GM19193 (cell line): ENCODE data around the gene MGLL.

Experiments
- POLR2A ChIP-seq: IDR thresholded peaks from 4 replicates; pipeline ENCODE4 v1.6.1; 2011; ENCODE audit not compliant: insufficient read depth, insufficient read length; ENCODE audit errors: extremely low read depth

Gene MGLL

GRCh38 chr3:127670761-127671522 is 151.4 kb downstream of the MGLL start:
- no peak for TF ChIP-seq POLR2A

GRCh38 chr3:127670229-127670559 is 152.1 kb downstream of the MGLL start:
- TF ChIP-seq POLR2A = no peak

GRCh38 chr3:127669541-127670228 is 152.6 kb downstream of the MGLL start:
- no peak for TF ChIP-seq POLR2A

DNA sequence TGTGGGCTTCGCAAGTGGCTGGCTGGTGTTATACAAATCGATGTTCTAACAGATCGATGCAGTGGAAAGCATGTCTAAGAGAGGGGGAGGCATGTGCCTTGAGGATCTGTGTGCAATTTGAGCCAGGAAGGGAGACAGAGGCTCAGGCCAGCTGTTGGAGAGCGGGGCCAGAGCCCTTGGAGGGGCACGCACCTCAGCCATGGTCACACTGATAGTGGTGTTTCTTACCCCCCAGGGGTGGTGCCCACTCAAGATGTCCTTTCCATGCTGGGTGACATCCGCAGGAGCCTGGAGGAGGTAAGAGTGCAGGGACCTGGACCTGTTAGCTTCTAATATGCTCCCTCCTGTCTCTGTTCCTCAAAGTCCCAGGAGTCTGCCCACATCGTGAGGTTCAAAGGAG is 153.4 kb downstream of the MGLL start:
- TF ChIP-seq POLR2A = no peak

DNA sequence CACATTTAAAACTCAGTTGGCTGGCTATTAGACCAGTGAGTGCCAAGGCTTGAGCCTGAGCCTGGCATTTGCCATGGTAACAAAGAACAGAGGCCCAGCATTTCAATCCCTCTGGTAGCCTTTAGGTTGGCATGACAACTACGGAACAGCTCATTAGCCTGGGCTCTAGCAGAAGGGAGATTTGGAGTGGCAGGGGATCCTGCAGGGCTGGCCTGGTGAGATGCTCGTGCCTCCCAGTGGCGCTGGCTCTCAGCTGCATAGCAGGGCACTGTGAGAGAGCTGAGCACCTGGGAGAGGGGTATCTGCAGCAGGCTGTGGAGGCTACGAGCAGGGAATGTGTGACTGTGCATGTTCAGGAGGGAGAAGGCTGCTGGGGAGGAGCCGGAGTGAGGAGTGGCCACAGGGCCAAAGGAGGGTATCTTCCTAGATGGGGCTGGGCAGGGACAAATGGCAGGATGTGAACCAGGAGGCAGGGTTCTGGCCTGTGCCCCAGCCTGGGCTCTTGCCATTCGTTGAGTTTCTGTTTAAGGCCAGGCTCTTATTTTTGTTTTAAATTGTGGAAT is 155.1 kb downstream of the MGLL start:
- TF ChIP-seq POLR2A = no peak

- no peak for TF ChIP-seq POLR2A
These were observed 155.6 kb downstream of the MGLL start for GRCh38 chr3:127666676-127667075.

DNA sequence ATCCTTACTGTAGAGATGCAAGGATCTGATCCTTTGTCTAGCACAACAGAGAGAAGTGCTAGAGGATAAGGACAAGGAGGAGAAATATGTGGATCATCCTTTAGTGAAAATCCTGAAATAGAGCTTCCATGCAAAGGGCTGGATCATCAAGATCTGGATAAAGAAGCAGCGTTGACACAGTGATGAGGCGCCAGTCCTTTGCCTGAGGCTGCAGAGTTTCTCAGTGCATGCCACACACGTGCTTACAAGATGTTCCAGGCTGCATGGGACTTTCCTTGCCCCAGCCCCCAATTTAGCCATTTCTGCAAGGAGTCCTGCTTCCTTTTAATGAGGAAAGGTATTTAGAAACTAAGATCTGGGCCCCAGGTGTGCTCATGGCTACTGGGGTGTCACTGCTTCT is 156.7 kb downstream of the MGLL start:
- TF ChIP-seq POLR2A = no peak

DNA sequence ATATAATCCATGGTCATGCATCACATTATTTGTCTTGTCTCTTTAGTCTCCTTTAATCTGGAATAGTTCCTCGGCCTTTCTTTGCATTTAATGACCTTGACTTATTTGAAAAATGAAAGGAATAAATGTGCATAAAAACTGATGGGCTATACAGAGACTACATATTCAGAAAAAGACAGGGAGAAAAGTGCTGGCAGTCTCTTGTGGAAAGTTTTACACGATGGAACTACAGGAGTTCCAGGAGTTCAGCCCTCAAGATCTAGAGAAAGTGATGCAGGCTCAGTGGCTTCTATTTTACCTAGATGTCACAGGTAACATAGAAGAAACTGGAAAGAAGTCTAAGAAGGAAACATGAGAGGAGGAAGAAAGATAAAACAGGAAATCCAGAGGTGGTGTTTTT is 157.2 kb downstream of the MGLL start:
- no peak for TF ChIP-seq POLR2A

DNA sequence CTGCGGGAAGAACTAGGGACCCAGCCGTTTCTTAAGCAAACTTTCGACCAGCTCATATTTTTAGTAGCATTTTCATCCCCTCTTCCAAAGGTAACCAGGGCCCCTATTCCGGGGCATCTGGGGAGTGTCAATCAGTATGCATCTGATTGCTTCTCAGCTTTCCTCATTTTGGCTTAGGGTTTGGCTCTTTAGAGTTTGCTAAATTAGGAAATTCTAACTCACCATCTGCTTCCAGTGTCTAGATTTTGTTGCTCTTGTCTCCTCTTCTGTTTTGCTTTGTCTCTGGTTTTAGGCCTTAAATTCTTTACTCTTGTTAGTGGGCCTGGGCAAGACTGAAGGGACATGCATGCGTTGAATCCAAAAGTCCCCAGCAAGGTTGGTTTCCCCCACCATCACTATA is 159.2 kb downstream of the MGLL start:
- no peak for TF ChIP-seq POLR2A

DNA sequence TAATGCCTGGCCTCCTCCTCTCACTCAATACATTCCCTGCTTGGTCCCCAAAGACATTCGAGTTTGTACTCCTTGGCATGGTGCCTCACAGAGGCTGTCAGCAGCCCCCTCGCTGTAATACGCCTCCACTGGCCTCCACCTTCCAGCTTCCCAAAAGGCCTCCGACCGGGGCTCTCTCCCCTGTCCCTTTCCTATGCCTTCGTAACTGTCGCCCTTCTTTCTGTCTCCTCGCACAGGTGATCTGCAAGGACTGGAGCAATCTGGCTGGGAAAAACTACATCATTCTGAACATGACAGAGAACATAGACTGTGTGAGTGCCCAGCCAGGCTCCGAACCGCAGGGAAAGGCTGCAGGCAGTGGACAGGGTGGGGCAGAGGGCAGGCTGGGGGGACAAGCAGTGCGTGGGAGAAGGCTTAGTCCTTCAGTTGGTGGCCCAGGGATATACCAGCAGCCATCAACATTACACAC is 160.3 kb downstream of the MGLL start:
- no peak for TF ChIP-seq POLR2A

DNA sequence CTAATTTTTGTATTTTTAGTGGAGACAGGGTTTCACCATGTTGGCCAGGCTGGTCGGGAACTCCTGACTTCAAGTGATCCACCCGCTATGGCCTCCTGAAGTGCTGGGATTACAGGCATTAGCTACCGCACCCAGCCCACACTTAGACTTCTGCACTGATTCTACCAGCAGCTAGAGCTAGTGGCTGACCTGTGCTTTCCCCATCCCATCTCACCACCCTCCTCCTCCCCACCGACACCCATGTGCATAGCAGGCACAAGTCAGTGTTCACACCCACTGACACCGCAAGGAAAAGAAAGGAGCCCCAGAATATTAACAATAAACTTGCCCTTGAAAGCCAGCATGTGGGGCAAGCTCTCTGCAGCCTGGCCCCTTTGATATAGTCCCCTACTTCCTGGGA is 160.7 kb downstream of the MGLL start:
- TF ChIP-seq POLR2A = no peak

DNA sequence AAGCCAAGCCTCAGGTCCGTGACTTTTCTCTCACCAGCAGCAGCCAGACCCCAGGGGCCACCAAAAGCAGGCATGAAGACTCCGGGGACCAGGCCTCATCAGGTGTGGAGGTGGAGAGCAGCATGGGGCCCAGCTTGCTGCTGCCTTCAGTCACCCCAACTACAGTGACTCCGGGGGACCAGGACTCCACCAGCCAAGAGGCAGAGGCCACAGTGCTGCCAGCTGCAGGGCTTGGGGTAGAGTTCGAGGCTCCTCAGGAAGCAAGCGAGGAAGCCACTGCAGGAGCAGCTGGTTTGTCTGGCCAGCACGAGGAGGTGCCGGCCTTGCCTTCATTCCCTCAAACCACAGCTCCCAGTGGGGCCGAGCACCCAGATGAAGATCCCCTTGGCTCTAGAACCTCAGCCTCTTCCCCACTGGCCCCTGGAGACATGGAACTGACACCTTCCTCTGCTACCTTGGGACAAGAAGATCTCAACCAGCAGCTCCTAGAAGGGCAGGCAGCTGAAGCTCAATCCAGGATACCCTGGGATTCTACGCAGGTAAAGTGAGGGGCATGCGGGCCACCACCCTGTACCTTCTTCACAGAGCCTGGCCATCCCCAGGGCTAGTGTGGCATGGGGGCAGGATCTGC is 161.6 kb downstream of the MGLL start:
- no peak for TF ChIP-seq POLR2A

GRCh38 chr3:127658234-127658633 is 164.1 kb downstream of the MGLL start:
- no peak for TF ChIP-seq POLR2A

DNA sequence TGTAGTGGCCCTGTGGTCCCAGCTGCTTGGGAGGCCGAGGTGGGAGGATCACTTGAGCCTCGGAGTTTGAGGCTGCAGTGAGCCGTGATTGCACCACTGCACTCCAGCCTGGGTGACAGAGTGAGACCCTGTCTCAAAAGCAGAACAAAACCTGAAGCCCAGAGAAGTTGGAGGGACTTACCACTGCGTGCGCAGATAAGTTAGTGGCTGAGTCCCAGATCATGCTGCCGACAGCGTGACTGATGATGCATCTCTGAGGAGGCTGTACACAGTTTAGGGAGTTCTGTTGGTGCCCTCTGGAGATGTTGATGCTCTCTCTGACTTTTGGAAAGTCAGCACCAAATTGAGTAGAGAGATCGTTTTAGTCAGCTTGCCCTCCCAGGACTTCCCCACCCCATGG is 165.4 kb downstream of the MGLL start:
- no peak for TF ChIP-seq POLR2A

DNA sequence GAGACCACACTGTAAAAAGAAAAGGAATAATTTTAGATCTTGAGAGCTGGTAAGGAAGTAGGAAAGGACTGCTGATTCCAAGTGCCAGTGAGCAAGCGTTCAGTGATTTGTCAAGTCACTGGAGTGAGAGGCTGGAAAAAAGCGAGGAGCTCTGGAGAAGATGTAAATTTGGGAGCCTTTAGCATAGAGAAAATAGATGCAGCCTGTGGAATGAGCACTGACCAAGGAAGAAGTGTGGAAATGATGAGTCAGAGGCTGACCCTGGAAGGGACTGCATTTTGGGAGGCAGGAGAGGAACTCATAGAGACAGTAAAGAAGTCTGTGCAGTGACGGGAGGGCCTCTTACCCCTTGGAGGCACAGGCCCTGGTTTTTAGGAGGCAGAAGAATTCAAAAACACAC is 166.7 kb downstream of the MGLL start:
- TF ChIP-seq POLR2A = no peak

DNA sequence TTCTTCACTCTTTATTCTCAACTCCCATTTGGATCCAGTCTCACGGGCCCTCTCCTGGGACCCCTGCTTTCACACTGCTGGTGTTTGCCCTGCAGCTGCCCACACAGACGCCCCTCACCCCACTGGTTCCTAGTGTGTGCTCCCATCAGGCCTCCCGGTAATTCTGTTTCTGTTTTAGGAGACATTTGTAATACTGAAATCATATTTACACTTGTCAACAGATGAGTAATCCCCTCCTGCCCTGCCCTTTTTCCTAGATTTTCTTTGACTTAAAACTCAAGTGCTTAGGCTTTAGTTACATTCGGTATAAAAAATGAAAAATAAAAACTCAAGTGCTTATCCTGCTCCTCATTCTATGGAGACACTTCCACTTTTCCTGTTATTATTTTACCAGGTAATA is 167.9 kb downstream of the MGLL start:
- TF ChIP-seq POLR2A = no peak
